GM19397 (cell line): ENCODE results near the gene UBAP2L.
A peak's percentile ranks its signal among the peaks of the same experiment; 100 is the strongest.
"Not testable (repeated sequence)": the region's sequence is repeated elsewhere in the genome, so short reads cannot be mapped to it uniquely, and the experiment has no call there.

Experiments
- ATAC-seq: cut with Tn5 transposase; IDR thresholded peaks from one replicate; pipeline ENCODE4 v1.9.1; 2021; ENCODE audit warnings: mild to moderate bottlenecking, moderate library complexity; ENCODE audit not compliant: unreplicated experiment

UBAP2L gene

GRCh38 chr1:154193821-154194220 lies 26.9 kb upstream of the UBAP2L start:
- ATAC-seq = no peak

- ATAC-seq = no peak
These were observed 21.8 kb upstream of the UBAP2L start for GRCh38 chr1:154198756-154199562.

- ATAC-seq = no peak
These were observed 21.2 kb upstream of the UBAP2L start for GRCh38 chr1:154199563-154199879.

DNA sequence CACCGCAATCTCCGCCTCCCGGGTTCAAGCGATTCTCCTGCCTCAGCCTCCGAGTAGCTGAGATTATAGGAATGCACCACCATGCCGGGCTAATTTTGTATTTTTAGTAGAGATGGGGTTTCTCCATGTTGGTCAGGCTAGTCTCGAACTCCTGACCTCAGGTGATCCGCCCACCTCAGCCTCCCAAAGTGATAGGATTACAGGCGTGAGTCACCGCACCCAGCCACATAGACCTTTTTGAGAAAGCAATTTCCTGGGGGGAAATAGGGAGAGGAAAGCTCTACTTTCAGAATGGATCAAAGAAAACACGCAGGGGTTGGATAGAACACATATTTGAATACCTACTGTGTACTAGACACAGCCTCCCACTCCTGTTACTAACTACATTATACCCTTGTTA lies 15.0 kb upstream of the UBAP2L start:
- not testable (repeated sequence) for ATAC-seq

DNA sequence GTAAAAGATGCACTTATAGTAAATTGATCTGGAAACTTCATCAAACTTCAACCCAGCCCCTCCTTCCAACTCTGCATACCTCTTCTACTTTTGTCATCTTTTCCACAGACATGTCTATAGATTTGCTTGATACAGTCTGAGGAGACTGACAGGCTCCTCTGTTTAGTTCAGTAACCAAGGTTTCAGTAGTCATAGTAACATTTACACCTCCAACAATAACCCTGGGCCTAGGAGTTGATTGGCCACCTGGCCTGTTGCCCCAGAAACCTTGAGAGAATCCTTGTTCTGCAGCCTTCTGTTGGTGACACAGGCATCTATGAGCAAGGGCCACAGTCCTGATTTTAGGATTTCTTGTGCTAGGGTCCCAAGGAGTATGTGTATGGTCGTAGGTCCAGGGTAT lies 14.6 kb upstream of the UBAP2L start, which contains the start of gene CFAP141:
Gene CFAP141 (minus strand): TSS at position 138 of the 400 bp plus-strand sequence. CDS start 26 bp downstream, at position 112.
- ATAC-seq = no peak

DNA sequence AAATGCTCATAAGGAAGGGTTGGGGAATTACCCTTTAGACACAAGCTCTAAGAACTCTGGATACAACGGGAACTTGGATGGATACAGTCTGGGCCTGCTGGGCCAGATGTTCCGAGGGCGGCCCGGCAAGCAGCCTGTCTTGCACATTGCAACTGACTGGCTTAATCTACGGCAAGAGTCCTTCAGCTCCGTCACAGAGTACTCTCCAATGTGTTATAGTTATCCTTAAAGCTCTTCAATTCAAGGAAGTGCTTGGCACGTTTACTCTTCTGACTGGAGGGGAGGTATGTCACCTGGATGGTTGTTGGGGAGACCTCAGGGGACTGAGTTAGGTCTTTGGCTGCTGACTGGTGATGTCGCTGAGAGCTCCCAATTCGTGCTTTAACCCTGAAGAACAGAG lies 13.5 kb upstream of the UBAP2L start:
- ATAC-seq = no peak

GRCh38 chr1:154208677-154209388 lies 11.9 kb upstream of the UBAP2L start:
- no peak for ATAC-seq

DNA sequence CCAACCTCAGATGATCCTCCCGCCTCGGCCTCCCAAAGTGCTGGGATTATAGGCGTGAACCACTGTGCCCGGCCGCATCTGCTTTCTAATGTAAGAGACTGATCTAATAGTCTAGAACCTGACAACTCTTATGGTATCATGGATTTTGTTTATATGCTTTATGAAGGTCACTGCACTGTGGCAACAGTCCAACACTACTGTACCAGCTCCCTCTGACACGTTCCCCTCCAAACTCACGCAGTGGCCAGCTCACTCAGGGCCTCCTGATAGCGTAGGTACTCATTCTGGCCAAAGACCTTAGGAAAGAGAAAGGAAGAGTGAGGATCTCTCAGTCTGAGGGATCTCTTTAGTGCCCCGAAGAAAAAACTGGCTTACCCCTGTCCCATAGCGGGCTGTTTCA lies 8.7 kb upstream of the UBAP2L start:
- no peak for ATAC-seq

- ATAC-seq = no peak
These were observed 7.5 kb upstream of the UBAP2L start for GRCh38 chr1:154213274-154213673.

DNA sequence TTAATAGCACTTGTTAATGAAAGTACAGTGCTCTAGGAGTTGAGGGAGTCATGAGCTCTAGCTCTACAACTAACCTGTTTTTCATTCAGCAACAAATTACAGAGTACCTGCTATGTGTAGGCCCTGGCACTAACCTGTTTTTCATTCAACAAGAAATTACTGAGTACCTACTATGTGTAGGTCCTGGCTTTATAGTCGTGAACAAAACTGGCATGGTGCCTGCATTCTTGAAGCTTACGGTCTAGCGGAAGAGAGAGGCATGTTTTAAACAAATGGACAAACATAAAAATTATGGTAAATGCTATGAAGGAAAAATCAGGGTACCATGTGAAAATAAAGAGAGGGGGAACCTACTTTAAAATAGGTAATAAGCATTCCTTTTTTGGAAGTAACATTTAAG lies 2.2 kb upstream of the UBAP2L start:
- no peak for ATAC-seq

GRCh38 chr1:154219541-154219940 lies 1.2 kb upstream of the UBAP2L start:
- ATAC-seq = no peak

- no peak for ATAC-seq
These were observed 169 bp downstream of the UBAP2L start for GRCh38 chr1:154220970-154221277.

DNA sequence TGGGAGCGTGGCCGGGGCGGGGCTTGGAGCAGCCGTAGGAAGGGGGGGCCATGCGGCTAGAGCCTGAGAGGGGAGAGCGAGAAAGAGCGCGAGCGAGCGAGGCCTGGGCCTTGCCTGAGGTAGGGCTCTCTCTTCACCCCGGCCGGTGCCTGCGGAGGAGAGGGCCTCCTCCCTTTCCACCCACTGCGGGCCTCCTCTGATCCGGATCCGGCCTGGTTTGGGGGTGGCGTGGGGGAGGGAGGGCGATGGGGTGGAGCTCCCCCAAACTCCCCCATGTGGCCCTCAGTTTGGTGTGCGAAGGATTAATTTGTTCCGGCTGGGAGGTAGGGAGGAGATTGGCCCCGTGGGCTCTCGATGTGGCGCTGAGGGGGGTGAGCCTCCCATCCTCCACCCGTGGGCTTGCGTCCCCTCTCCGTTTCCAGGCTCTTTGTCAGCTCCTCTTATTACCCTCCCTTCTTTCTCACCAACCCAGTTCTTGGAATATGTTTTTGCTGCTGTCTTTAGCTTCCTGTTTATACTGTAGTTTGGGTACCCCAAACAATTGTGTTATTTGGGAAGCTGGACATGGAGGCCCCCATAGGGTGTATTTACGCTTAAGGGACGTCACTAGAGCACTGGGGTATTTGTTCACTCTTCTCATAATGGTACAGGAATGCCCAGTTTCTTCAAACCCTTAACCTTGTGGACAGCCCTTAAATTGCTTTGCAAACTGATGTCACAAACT lies 685 bp downstream of the UBAP2L start:
- peak; percentile 8 for ATAC-seq

DNA sequence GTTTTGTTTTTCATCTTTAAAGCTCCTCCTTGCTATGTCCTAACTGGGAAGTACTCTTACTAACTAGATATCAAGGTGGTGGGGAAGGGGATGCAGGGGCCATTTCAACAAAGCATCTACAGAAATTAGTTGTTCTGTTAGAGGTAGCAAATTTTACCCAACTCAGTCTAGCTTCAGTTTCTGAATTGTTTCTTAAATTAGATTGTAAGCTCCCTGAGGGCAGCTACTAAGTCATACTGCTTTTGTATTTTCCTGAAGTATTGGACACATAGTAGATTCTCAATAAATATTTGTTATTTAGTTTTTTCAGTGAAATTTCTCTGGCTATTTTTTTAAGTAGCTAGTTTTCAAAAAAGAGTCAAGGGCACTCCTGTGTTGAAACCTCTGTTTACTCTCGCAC lies 1.8 kb downstream of the UBAP2L start:
- ATAC-seq = no peak

DNA sequence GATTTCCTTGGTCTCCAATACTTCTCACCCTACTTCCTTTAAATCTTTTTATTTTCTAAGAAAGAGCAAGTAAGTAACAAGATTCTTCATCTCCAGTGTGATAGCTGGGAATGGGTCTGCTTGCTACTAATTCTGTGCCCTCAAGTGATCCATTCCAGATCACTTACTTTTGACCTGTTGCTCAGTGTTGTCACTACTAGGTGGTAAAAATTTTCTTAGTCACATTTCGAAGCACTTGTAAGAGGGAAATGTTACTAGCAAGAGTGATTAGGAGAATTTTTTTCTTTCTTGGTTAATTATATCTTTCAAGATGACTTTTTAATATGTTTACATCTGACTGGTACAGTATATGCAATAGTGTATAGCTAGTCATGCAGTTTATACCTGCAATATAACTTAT lies 2.2 kb downstream of the UBAP2L start:
- ATAC-seq = no peak

GRCh38 chr1:154223621-154224020 lies 2.9 kb downstream of the UBAP2L start:
- no peak for ATAC-seq

GRCh38 chr1:154225370-154225769 lies 4.6 kb downstream of the UBAP2L start:
- no peak for ATAC-seq

GRCh38 chr1:154231112-154231511 lies 10.4 kb downstream of the UBAP2L start:
- not testable (repeated sequence) for ATAC-seq

DNA sequence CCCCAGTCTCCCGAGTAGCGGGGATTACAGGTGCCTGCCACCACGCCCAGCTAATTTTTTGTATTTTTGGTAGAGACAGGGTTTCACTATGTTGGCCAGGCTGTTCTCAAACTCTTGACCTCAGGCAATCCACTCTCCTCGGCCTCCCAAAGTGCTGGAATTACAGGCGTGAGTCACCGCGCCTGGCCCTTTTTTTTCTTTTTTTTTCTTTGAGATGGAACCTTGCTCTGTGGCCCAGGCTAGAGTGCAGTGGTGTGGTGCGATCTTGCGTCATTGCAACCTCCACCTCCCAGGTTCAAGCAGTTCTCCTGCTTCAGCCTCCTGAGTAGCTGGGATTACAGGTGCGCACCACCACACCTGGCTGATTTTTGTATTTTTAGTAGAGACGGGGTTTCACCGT lies 12.4 kb downstream of the UBAP2L start:
- ATAC-seq = not testable (repeated sequence)

GRCh38 chr1:154236855-154237254 lies 16.1 kb downstream of the UBAP2L start:
- no peak for ATAC-seq

DNA sequence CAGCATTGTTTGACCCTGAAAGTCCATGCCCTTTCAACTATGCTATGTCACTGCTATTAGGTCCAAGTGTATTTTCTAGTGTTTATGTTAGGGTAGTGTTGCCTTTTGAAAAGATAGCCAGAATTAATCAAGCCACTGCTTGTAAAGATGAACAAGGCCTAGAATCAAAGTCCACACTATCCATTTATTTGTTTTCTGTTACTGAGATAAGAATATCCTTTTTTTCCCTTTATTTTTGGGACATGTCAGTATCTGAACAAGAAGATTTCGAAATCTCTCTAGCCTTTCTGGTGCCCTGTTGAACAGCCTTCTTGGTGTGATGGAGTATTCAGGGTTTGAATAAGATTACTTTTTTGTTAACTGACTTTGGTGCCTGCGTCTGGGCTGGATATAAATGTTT lies 16.7 kb downstream of the UBAP2L start:
- ATAC-seq = no peak
